T-helper 1 cell treated with Interleukin-12 subunit alpha and Interleukin-12 subunit beta and Interleukin-4 antibody, amounts not matched to agents 30 μg/mL and 1 μg/mL, for 36 hours (primary cell): ENCODE measurements around the gene HS2ST1.

Source experiments
- H3K27ac Mint-ChIP-seq: one replicate; pipeline ENCODE4 v1.8.0; 2021; ENCODE audit warnings: mild to moderate bottlenecking, mixed read lengths
- H3K27me3 Mint-ChIP-seq: one replicate; pipeline ENCODE4 v1.8.0; 2021; ENCODE audit warnings: low read depth, mixed read lengths
- H3K36me3 Mint-ChIP-seq: one replicate; pipeline ENCODE4 v1.8.0; 2021; ENCODE audit warnings: low read depth, mixed read lengths
- H3K4me1 Mint-ChIP-seq: one replicate; pipeline ENCODE4 v1.8.0; 2021; ENCODE audit warnings: low read depth, mixed read lengths
- H3K4me3 Mint-ChIP-seq: one replicate; pipeline ENCODE4 v1.8.0; 2021; ENCODE audit warnings: mild to moderate bottlenecking, moderate library complexity, mixed read lengths
- H3K9me3 Mint-ChIP-seq: one replicate; pipeline ENCODE4 v1.8.0; 2021; ENCODE audit warnings: mixed read lengths

Gene HS2ST1

GRCh38 chr1:86913896-86914600 is 387 bp upstream of the HS2ST1 start, which contains the start of gene SELENOF:
Gene SELENOF (minus strand): TSS chr1:86914126. CDS start chr1:86914111, 15 bp downstream.
- peaks cover 29% of the 10 kb centered on the region for H3K4me1 Mint-ChIP-seq
- H3K27me3 Mint-ChIP-seq = no peaks in the 10 kb centered on the region
- H3K27ac Mint-ChIP-seq = no peak within 1 kb of the TSS
- H3K4me3 Mint-ChIP-seq = no peak within 1 kb of the TSS
- H3K36me3 Mint-ChIP-seq = peaks cover 22% of the 10 kb centered on the region
- no peaks in the 10 kb centered on the region for H3K9me3 Mint-ChIP-seq

DNA sequence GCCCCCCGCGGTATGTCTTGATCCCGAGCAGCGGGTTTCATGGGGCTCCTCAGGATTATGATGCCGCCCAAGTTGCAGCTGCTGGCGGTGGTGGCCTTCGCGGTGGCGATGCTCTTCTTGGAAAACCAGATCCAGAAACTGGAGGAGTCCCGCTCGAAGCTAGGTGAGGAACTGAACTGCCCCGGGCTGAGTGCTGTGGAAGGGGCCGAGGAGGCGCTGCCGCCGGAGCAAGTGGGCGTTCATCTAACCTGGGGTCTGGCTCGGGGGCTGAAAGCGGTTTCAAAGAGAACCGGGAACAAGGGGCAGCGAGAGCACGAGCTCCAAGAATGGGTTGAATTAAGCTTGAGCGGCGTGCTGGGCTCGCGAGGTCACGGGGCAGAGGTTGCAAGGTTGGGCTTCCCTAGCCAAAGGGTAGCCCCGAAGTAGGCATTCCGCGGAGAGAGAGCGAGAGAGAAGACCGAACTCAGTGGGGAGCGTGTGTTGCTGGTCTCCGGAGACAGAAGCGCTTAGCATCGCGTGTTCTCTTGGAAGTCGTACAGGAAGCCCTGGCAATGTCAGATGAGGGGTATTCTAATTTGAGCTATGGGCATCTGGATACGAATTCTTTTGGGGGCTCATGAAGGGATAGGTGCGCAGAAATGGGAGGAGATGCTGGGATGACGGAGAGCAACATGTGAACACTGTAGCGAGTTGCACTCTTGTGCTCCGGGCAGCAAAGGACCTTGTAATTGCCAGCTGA is 732 bp downstream of the HS2ST1 start:
- peaks cover 25% of the 10 kb centered on the region for H3K4me1 Mint-ChIP-seq
- no peak overlapping the region for H3K27ac Mint-ChIP-seq
- peaks cover 11% of the 10 kb centered on the region for H3K36me3 Mint-ChIP-seq
- no peaks in the 10 kb centered on the region for H3K27me3 Mint-ChIP-seq
- no peak overlapping the region for H3K4me3 Mint-ChIP-seq
- no peaks in the 10 kb centered on the region for H3K9me3 Mint-ChIP-seq

DNA sequence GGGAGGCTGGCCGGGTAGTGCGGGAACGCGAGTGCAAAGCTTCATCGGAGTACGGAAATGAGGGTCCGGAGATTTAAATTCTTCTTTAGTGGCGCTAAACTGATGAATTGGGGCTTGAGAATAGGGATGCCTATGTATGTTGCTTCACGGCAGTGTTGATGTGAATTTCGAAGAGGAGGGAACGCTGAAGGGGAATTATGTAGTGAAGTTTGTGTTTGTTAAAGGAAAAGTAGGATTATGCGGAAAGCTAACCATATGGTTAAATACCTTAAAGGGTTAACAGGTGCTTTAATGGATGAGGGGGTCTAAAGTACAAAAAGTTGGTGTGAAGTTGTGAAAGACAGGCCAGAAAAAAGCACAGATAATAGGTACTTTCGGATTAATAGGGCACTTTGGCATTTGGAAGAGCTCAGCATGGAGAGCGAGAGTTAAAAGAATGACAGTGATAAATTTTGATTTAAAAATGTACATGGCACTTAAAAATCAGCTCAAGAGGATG is 1.4 kb downstream of the HS2ST1 start:
- Mint-ChIP-seq H3K27ac (no peak overlapping the region), H3K4me3 (no peak overlapping the region), H3K9me3 (no peaks in the 10 kb centered on the region), H3K27me3 (no peaks in the 10 kb centered on the region), H3K36me3 (peaks cover 8% of the 10 kb centered on the region), H3K4me1 (peaks cover 24% of the 10 kb centered on the region)

- Mint-ChIP-seq H3K9me3 (peaks cover under 1% of the 10 kb centered on the region), H3K4me3 (no peak overlapping the region), H3K27ac (no peak overlapping the region), H3K4me1 (peaks cover 16% of the 10 kb centered on the region), H3K36me3 (peaks cover 1% of the 10 kb centered on the region), H3K27me3 (no peaks in the 10 kb centered on the region)
Measured at GRCh38 chr1:86916752-86917151, 2.3 kb downstream of the HS2ST1 start.

- H3K4me1 Mint-ChIP-seq = peaks cover 8% of the 10 kb centered on the region
- H3K27ac Mint-ChIP-seq = no peak overlapping the region
- H3K4me3 Mint-ChIP-seq = no peak overlapping the region
- peaks cover 36% of the 10 kb centered on the region for H3K9me3 Mint-ChIP-seq
- no peaks in the 10 kb centered on the region for H3K27me3 Mint-ChIP-seq
- H3K36me3 Mint-ChIP-seq = peaks cover 19% of the 10 kb centered on the region
Measured at GRCh38 chr1:86922445-86922844, 8.0 kb downstream of the HS2ST1 start.

- Mint-ChIP-seq H3K27me3 (no peaks in the 10 kb centered on the region), H3K9me3 (peaks cover 36% of the 10 kb centered on the region), H3K27ac (no peak overlapping the region), H3K4me3 (no peak overlapping the region), H3K36me3 (peaks cover 19% of the 10 kb centered on the region), H3K4me1 (peaks cover 4% of the 10 kb centered on the region)
Measured at GRCh38 chr1:86924324-86924960, 10.0 kb downstream of the HS2ST1 start.

- H3K36me3 Mint-ChIP-seq = peaks cover 19% of the 10 kb centered on the region
- peaks cover 4% of the 10 kb centered on the region for H3K4me1 Mint-ChIP-seq
- H3K4me3 Mint-ChIP-seq = no peak overlapping the region
- H3K9me3 Mint-ChIP-seq = peaks cover 36% of the 10 kb centered on the region
- no peaks in the 10 kb centered on the region for H3K27me3 Mint-ChIP-seq
- H3K27ac Mint-ChIP-seq = no peak overlapping the region
Measured at GRCh38 chr1:86925742-86926141, 11.3 kb downstream of the HS2ST1 start.

DNA sequence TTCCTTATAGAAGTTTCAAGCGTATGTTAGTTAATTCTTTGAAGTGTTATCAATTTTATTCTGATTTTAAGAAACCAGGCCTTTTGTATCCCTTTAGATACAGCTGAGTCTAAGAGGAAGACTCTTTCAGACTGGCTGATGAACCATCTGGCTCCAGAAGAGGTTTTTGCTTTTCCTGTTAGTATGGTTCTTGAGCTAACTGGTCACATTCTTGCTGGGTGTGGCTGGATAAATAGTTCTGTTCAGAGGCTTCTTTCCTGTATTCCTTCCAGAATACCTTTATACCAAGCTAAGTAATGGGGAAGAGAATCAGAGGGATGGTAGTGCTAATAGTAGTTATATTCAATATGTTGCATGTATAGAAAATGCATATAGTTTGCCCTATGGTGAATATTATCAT is 12.4 kb downstream of the HS2ST1 start:
- H3K27me3 Mint-ChIP-seq = no peaks in the 10 kb centered on the region
- H3K27ac Mint-ChIP-seq = no peak overlapping the region
- no peak overlapping the region for H3K4me3 Mint-ChIP-seq
- H3K4me1 Mint-ChIP-seq = peaks cover 4% of the 10 kb centered on the region
- H3K36me3 Mint-ChIP-seq = peaks cover 18% of the 10 kb centered on the region
- H3K9me3 Mint-ChIP-seq = peaks cover 34% of the 10 kb centered on the region

DNA sequence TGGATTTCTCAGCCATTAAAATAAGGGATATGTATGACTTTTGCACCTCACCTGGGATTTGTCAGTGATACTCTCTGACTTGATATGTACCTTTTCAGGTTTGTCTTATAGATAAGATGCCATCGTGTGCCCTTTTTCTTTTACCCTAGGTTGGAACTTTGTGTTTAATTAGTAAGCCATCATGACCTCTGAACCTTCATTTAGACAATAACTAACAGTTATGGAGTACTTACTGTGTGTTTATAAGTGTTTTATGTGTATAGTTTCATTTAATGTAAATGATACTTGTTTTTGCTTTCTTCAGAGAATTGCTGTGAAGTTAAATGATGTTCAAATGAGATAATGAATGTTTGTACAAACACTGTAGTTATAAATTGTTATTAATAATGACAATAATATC is 14.4 kb downstream of the HS2ST1 start:
- peaks cover 4% of the 10 kb centered on the region for H3K4me1 Mint-ChIP-seq
- peaks cover 18% of the 10 kb centered on the region for H3K9me3 Mint-ChIP-seq
- no peak overlapping the region for H3K27ac Mint-ChIP-seq
- H3K36me3 Mint-ChIP-seq = peaks cover 13% of the 10 kb centered on the region
- no peak overlapping the region for H3K4me3 Mint-ChIP-seq
- no peaks in the 10 kb centered on the region for H3K27me3 Mint-ChIP-seq

DNA sequence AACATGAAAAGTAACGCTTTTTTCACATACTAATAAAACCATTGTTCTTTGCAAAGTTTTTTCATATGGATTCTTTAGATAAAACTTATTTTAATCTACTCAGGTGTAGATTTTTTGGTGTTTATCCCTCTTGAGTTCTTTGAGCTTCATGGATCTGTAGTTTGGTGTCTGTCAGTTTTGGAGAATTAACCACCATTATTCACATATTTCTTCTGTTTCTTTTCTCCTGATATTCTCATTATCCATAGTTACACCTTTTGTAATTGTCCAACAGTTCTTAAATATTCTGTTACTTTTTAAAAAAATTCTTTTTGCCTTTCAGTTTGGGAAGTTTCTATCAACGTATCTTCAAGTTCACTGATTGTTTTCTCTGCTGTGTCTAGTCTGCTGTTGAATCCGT is 18.6 kb downstream of the HS2ST1 start:
- H3K27ac Mint-ChIP-seq = no peak overlapping the region
- no peaks in the 10 kb centered on the region for H3K36me3 Mint-ChIP-seq
- H3K4me1 Mint-ChIP-seq = no peaks in the 10 kb centered on the region
- H3K27me3 Mint-ChIP-seq = no peaks in the 10 kb centered on the region
- no peaks in the 10 kb centered on the region for H3K9me3 Mint-ChIP-seq
- H3K4me3 Mint-ChIP-seq = no peak overlapping the region

- Mint-ChIP-seq H3K27me3 (no peaks in the 10 kb centered on the region), H3K27ac (no peak overlapping the region)
Measured at GRCh38 chr1:86933562-86934377, 19.3 kb downstream of the HS2ST1 start.

GRCh38 chr1:86938450-86938849 is 24.0 kb downstream of the HS2ST1 start:
- H3K36me3 Mint-ChIP-seq = no peaks in the 10 kb centered on the region
- no peaks in the 10 kb centered on the region for H3K27me3 Mint-ChIP-seq
- H3K4me3 Mint-ChIP-seq = no peak overlapping the region
- H3K27ac Mint-ChIP-seq = no peak overlapping the region
- H3K9me3 Mint-ChIP-seq = no peaks in the 10 kb centered on the region
- no peaks in the 10 kb centered on the region for H3K4me1 Mint-ChIP-seq

More at GRCh38 chr1:86933562-86934377, 19.3 kb downstream of the HS2ST1 start:
- Mint-ChIP-seq H3K4me1 (no peaks in the 10 kb centered on the region), H3K9me3 (no peaks in the 10 kb centered on the region), H3K36me3 (no peaks in the 10 kb centered on the region), H3K4me3 (no peak overlapping the region)

GRCh38 chr1:86938855-86939254 is 24.4 kb downstream of the HS2ST1 start:
- no peak overlapping the region for H3K27ac Mint-ChIP-seq
- H3K27me3 Mint-ChIP-seq = no peaks in the 10 kb centered on the region
- H3K4me1 Mint-ChIP-seq = no peaks in the 10 kb centered on the region
- H3K4me3 Mint-ChIP-seq = no peak overlapping the region
- no peaks in the 10 kb centered on the region for H3K36me3 Mint-ChIP-seq
- H3K9me3 Mint-ChIP-seq = no peaks in the 10 kb centered on the region

DNA sequence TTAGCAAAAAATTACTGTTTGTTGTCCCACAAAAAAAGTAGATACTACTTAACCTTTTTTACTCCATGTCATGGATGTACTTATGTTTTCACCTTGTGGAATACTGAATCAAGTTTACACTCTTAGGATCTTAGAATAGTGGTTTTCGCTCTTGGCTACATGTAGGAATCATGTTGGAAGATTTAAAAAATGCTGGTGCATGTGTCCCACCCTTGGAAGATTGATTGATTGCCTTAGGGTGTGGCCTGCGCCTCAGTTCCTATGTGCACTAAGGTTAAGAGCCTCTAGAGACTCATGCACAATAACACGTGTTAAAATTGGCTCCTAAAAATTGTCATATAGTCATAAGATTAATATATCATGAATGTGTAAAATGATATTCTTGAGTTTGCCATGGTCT is 25.0 kb downstream of the HS2ST1 start:
- no peaks in the 10 kb centered on the region for H3K4me1 Mint-ChIP-seq
- no peaks in the 10 kb centered on the region for H3K36me3 Mint-ChIP-seq
- no peak overlapping the region for H3K4me3 Mint-ChIP-seq
- no peaks in the 10 kb centered on the region for H3K9me3 Mint-ChIP-seq
- H3K27ac Mint-ChIP-seq = no peak overlapping the region
- no peaks in the 10 kb centered on the region for H3K27me3 Mint-ChIP-seq
